Adrenal gland (tissue), 12 donors: Measurements from ENCODE around the gene ARHGEF11. TPM values are rescaled to one million over a fixed set of nuclear protein-coding genes. Genes with fewer than 3 reads are reported as not detected.
A peak's percentile ranks its signal among the peaks of the same experiment; 100 is the strongest.

Experiments used
- DNase-seq, 7 donors: peaks; one replicate each; pipeline ENCODE4 v3.0.0-alpha.2; 2019 to 2020
- H3K27ac ChIP-seq, 5 donors: fragments of 200-600 bp; sonication (generic) in 4 of 5; 1 replicate in 3 of 5; 2 replicates in 2 of 5; pipeline versions ENCODE4 v1.5.1 to v1.8.0; 2016 to 2020; ENCODE audit warnings: mild to moderate bottlenecking in 1 of 5
- H3K27me3 ChIP-seq: fragments of 200-600 bp; 2 replicates; pipeline ENCODE4 v1.8.0; 2021
- H3K36me3 ChIP-seq, 2 donors: fragments of 200-600 bp; replicated peaks in 1 of 2; 1 replicate in 1 of 2; 2 replicates in 1 of 2; pipeline versions ENCODE4 v1.5.1 to v1.8.0; 2018 to 2022
- H3K4me1 ChIP-seq, 2 donors: fragments of 200-600 bp; replicated peaks in 1 of 2; 1 replicate in 1 of 2; 2 replicates in 1 of 2; pipeline versions ENCODE4 v1.5.1 to v1.8.0; 2018 to 2021
- H3K4me3 ChIP-seq, 4 donors: fragments of 200-600 bp; sonication (generic) in 3 of 4; one replicate each; pipeline ENCODE4 v1.5.1; 2016 to 2018
- H3K9me3 ChIP-seq, 3 donors: fragments of 200-600 bp; sonication (generic) in 1 of 3; replicated peaks in 1 of 3; 1 replicate in 2 of 3; 2 replicates in 1 of 3; pipeline versions ENCODE4 v1.5.1 to v1.8.0; 2016 to 2021
- POLR2A ChIP-seq, 2 donors: fragments of 450-650 bp; IDR thresholded peaks; one replicate each; pipeline ENCODE4 v1.6.1; 2017; ENCODE audit warnings: antibody characterized with exemption in 2 of 2, mild to moderate bottlenecking in 2 of 2, moderate library complexity in 1 of 2
- WGBS, 4 donors: extraction: QIAGEN DNeasy Blood & Tissue Kit in 2 of 4; methylation state at CpG; one replicate each; pipeline versions ENCODE4 v1.1.5 to v1.1.7; 2013 to 2017; 5-methylcytosine and 5-hydroxymethylcytosine counted together
- intact Hi-C, 2 donors: fragments of 100-400 bp; cut with DNase I; formaldehyde crosslinking; loops; one replicate each; pipeline versions ENCODE4 v1.14.1 to v1.15.0; 2022 to 2023
- polyA plus RNA-seq, 3 donors: library from polyadenylated mRNA; stranded (reverse); fragments of 200-250 nt in 2 of 3; fragments of 350-450 nt in 1 of 3; fragmentation: Illumina TruSeq in 1 of 3; extraction: RNeasy Lipid Tissue Mini Kit (QIAGEN cat#74804) in 1 of 3; gene quantifications; one replicate each; pipeline ENCODE4 v1.2.3, GENCODE V29; 2013 to 2014
- total RNA-seq, 9 donors: library from RNA; depleted of rRNA in 4 of 9; stranded (reverse); fragments of >200 nt in 4 of 9; fragments of 120-200 nt in 1 of 9; fragmentation: NEBNext Ultra II Directional in 1 of 9; extraction: Animal tissue kit (Norgen Biotek cat#: 25700) in 1 of 9; gene quantifications; one replicate each; pipeline versions ENCODE4 v1.1.0 to v1.2.4, GENCODE V29; 2013 to 2023
- TF ChIP-seq, protein P1 (sequence below), 6 experiments: fragments of 450-650 bp in 4 of 6; fragments of 200-600 bp in 2 of 6; sonication (generic) in 1 of 6; IDR thresholded peaks; 1 replicate in 5 of 6; 2 replicates in 1 of 6; pipeline versions ENCODE4 v1.5.1 to v1.8.0; 2016 to 2021; ENCODE audit warnings: antibody characterized with exemption in 6 of 6, mild to moderate bottlenecking in 2 of 6, moderate library complexity in 1 of 6
- donor health status: healthy with polysubstance abuse.
- donor health status: Bipolar disorder and iron deficiency.
- donor health status: DM: yes; HTN: yes; CAD: no.
- donor health status: DM: no; HTN: no; CAD: no.
- donor health status: DM: no; HTN: no; CAD: no.
- donor health status: DM: yes; HTN: yes; CAD: no.

ARHGEF11 gene
- total and polyA plus RNA-seq, 12 donors, result 14.2 to 69.2 (median 38.3) TPM

DNA sequence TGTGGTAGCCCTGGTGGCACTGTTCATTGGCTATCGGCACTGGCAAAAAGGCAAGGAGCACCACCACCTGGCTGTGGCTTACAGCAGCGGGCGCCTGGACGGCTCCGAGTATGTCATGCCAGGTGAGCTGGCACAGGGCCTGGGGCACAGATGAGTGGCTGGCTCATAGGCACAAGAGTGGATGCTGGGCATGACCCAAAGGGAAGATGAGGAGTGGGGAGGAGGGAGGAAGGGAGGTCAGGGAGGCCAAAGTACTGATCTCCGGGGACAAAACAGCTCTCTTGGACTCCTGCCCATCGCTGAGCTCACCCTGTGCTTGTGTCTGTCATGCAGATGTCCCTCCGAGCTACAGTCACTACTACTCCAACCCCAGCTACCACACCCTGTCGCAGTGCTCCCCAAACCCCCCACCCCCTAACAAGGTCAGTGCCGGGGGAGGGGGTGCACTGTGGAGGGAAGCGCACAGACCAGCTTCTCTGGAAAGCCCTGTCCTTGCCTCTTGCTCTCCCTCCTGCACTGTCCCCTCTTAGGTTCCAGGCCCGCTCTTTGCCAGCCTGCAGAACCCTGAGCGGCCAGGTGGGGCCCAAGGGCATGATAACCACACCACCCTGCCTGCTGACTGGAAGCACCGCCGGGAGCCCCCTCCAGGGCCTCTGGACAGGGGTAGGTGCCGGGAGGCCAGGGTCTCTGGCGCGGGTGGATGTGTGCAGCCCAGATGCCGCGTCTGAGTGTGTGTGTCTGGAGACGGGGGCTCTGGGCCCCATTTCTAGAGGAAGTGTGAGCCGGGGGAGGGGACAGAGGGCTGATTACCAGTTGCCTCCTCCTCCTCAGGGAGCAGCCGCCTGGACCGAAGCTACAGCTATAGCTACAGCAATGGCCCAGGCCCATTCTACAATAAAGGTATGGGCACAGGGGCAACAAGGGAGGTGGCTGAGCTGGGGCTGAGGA, 132.4 kb downstream of the ARHGEF11 start:
- intact Hi-C loops, result no loop called here
- DNase-seq, result peak in 1 of 7 donors; percentile 82

DNA sequence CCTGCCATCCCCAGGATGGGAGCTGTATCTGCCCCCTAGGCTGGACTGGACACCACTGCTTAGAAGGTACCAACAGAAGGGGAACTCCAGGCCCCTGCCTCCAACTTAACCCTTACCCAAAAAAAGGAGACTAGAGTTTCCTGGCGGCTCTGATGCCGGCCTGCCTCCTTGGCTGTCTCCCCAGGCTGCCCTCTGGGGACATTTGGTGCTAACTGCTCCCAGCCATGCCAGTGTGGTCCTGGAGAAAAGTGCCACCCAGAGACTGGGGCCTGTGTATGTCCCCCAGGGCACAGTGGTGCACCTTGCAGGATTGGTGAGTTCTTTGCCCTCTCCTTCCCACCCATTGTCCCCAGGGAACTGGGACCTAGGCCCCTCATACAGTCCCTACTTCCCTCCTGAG, 133.2 kb downstream of the ARHGEF11 start:
- Histone ChIP-seq H3K36me3 (peaks cover 0 to 9% of the 10 kb centered on the region in 2 donors), H3K4me3 (no peak overlapping the region), H3K27ac (no peak overlapping the region), H3K27me3 (peaks cover 3% of the 10 kb centered on the region), H3K9me3 (no peaks in the 10 kb centered on the region), H3K4me1 (no peaks in the 10 kb centered on the region)
- DNase-seq, result no peak
- intact Hi-C loops, result no loop called here
- 76 to 94% methylated on average over 2 of the region's 2 CpGs; no CpG with 5 or more reads in 2 of the 4 donors for WGBS, 4 donors
- TF ChIP-seq, protein P1, sequence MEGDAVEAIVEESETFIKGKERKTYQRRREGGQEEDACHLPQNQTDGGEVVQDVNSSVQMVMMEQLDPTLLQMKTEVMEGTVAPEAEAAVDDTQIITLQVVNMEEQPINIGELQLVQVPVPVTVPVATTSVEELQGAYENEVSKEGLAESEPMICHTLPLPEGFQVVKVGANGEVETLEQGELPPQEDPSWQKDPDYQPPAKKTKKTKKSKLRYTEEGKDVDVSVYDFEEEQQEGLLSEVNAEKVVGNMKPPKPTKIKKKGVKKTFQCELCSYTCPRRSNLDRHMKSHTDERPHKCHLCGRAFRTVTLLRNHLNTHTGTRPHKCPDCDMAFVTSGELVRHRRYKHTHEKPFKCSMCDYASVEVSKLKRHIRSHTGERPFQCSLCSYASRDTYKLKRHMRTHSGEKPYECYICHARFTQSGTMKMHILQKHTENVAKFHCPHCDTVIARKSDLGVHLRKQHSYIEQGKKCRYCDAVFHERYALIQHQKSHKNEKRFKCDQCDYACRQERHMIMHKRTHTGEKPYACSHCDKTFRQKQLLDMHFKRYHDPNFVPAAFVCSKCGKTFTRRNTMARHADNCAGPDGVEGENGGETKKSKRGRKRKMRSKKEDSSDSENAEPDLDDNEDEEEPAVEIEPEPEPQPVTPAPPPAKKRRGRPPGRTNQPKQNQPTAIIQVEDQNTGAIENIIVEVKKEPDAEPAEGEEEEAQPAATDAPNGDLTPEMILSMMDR (IDR thresholded peaks at IDR 0.05), result no peak
- no peak for TF ChIP-seq POLR2A (IDR thresholded peaks at IDR 0.05)

More for the DNA sequence above, 132.4 kb downstream of the ARHGEF11 start:
- peaks cover 4% of the 10 kb centered on the region for H3K27me3 ChIP-seq
- no peak overlapping the region for H3K4me3 ChIP-seq
- H3K4me1 ChIP-seq, result no peaks in the 10 kb centered on the region
- H3K9me3 ChIP-seq, result no peaks in the 10 kb centered on the region
- H3K27ac ChIP-seq, result peak overlapping the region in 1 of 5 donors; percentile 52
- H3K36me3 ChIP-seq, result peaks cover 0 to 9% of the 10 kb centered on the region in 2 donors
- TF ChIP-seq, protein P1 (IDR thresholded peaks at IDR 0.05), result peak in 2 of 6 experiments; percentile 18 to 27
- no peak for TF ChIP-seq POLR2A (IDR thresholded peaks at IDR 0.05)
- WGBS, 4 donors, result 64 to 73% (median 68%) methylated on average over 18 to 24 of the region's 24 CpGs

DNA sequence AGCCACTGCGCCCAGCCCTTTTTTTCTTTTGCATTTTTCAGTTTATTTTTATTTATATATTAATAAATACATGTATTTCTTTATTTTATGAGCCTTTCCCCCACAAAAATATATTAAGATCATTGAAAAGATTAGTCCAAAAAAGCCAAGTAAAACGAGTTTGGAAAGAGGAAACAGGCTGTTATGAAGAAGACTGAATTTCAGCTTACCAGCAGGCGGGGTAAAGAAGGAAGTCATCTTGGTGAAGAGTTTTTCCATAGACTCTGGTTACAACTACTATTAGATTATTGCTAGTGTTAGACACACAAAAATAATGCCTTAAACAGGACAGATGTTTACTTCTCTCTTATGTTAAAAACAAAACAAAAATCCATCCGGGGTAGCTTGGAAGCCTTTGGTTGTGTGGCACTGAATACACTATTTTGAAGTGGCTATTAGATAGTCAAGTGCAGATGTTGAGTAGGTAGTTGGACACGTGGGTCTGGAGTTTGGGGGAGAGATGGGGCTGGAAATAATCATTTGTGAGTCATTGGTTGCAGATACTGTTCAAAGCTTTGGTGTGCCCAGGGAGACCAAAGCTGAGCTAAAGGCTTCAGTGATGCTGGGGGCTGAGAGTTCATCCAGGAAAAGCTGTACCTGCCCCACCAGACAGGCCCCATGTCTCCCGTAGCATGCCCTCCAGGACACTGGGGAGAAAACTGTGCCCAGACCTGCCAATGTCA, 133.8 kb downstream of the ARHGEF11 start:
- intact Hi-C loops, result no loop called here

More for the DNA sequence above, 133.8 kb downstream of the ARHGEF11 start:
- 56 to 70% (median 66%) methylated on average over 5 to 6 of the region's 6 CpGs for WGBS, 4 donors
- TF ChIP-seq, protein P1 (IDR thresholded peaks at IDR 0.05), result no peak
- TF ChIP-seq POLR2A (IDR thresholded peaks at IDR 0.05), result no peak
- Histone ChIP-seq H3K4me3 (no peak overlapping the region), H3K4me1 (no peaks in the 10 kb centered on the region), H3K36me3 (peaks cover 0 to 9% of the 10 kb centered on the region in 2 donors), H3K9me3 (no peaks in the 10 kb centered on the region), H3K27me3 (no peaks in the 10 kb centered on the region), H3K27ac (no peak overlapping the region)
- no peak for DNase-seq
